Measurements from ENCODE around the gene SEC23B.

DNA sequence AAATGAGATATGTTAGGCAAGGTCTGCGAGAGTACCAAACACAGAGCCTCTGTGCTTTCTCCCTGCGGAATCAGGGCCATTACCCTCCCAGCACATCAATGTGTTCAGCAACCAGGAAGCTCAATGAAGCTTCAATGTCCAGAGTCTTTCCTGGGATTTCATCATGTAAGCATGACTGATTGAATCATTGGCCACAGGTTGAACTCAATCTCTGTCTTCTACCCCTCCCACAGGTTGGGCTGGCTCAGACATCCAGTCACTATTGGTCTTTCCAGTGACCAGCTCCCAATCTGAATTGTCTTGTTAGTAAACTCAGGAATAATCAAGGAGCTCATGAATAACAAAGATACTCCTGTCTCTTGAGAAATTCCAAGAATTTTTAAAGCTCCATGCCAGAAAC lies 77.4 kb downstream of the SEC23B start:
- TF ChIP-seq, protein P1, sequence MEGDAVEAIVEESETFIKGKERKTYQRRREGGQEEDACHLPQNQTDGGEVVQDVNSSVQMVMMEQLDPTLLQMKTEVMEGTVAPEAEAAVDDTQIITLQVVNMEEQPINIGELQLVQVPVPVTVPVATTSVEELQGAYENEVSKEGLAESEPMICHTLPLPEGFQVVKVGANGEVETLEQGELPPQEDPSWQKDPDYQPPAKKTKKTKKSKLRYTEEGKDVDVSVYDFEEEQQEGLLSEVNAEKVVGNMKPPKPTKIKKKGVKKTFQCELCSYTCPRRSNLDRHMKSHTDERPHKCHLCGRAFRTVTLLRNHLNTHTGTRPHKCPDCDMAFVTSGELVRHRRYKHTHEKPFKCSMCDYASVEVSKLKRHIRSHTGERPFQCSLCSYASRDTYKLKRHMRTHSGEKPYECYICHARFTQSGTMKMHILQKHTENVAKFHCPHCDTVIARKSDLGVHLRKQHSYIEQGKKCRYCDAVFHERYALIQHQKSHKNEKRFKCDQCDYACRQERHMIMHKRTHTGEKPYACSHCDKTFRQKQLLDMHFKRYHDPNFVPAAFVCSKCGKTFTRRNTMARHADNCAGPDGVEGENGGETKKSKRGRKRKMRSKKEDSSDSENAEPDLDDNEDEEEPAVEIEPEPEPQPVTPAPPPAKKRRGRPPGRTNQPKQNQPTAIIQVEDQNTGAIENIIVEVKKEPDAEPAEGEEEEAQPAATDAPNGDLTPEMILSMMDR (IDR thresholded peaks at IDR 0.05): no peak
- no peak for TF ChIP-seq POLR2A (IDR thresholded peaks at IDR 0.05)

Measured in right lobe of liver (tissue), 4 donors.